Stimulated activated naive CD8-positive, alpha-beta T cell treated with anti-CD3 and anti-CD28 coated beads, Interleukin-15, Interleukin-2, amounts not matched to agents 100 U/mL and 50 U/mL, for 24 hours (primary cell): ENCODE results near the gene SHISAL2A.
"Not testable (repeated sequence)": the region's sequence is repeated elsewhere in the genome, so short reads cannot be mapped to it uniquely, and the experiment has no call there.

Source experiments
- ATAC-seq: fragments of 150-1000 bp; cut with Tn5 transposase; one replicate; pipeline ENCODE4 v1.10.0; 2021
- DNase-seq: peaks from one replicate; pipeline ENCODE4 v3.0.0; 2021

SHISAL2A gene

DNA sequence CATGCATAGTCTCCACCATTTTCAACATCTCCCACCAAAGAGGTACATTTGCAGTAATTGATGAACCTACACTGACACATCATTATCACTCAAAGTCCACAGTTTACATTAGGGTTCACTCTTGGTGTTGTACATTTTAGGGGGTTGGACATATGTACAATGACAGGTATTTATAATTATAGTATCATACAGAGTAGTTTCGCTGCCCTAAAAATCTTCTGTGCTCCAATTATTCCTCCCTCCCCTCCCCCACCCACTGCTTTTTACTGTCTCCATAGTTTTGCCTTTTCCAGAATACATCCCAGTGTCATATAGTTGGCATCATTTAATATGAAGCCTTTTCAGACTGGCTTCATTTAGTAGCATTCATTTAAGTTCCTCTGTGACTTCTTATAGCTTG lies 51.6 kb downstream of the SHISAL2A start:
- ATAC-seq (no peak), DNase-seq (no peak)

DNA sequence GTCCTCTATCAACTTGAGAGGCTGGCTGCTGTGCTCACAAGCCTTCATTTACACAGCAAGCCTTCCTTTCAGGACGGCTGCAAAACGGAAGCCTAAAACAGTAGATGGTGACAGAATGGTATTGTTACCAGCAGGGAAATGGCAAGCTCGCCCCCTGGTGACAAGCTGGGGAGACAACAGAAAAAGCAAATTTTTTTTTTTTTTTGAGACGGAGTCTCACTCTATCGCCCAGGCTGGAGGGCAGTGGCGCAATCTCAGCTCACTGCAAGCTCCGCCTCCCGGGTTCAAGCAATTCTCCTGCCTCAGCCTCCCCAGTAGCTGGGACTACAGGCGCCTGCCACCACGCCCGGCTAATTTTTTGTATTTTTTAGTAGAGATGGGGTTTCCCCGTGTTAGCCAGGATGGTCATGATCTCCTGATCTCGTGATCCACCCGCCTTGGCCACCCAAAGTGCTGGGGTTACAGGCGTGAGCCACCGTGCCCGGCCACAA lies 53.3 kb downstream of the SHISAL2A start:
- DNase-seq = peak; percentile 76
- ATAC-seq = peak; percentile 80

DNA sequence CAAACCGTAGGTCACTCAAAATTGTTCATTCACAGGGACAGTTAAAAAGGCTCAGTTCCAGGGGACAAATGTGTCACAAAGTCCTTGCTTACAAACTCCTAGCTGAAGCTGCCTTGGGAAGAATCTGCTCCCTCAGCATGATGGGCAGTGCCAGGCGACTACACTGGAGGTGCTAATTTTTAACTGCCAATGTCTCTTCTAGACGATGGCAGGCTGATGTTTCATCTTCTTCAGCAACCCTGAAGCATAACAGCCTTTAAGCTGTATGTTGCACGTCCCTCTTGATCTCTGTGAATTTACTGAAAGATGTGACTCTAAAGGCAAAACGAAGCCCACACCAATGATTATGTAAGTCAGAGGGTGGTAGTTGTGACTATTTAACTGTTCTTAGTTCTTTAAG lies 53.9 kb downstream of the SHISAL2A start:
- DNase-seq (no peak), ATAC-seq (no peak)

DNA sequence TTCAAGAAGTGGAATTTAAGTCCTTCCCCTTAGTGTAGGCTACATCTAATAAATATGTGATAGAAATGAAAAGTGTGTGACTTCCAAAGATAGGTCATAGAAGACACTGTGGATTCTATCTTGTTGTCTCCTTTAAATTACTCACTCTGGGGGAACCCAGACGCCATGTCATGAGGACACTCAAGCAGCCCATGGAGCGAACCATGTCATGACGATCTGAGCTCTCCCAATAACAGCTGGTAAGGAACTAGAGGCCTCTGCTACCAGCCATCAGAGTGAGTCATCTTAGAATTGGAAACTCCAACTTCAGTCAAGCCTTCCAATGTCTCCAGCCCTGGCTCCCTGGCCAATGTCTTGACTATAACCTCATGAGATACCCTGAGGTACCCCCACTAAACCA lies 58.9 kb downstream of the SHISAL2A start:
- DNase-seq = no peak
- no peak for ATAC-seq

DNA sequence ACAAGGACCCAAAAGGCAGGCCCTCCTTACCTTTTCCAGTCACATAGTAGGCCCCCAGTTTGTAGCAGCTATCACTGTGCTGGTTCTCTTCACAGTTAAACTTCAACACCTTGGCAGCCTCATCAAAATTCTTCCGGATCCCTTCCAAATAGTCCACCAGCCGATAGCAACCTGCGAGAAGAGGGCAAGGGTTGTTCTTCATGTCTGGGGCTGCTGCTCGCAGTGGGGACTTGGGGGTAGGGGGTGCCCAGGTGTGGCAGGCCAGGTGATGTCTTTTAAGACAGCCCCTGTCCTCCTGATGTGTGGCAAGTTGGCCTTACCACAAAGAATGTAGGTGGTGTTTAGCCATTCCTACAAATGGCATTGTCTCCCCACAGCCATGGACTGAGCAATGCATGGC lies 59.7 kb downstream of the SHISAL2A start:
- no peak for ATAC-seq
- DNase-seq = no peak

DNA sequence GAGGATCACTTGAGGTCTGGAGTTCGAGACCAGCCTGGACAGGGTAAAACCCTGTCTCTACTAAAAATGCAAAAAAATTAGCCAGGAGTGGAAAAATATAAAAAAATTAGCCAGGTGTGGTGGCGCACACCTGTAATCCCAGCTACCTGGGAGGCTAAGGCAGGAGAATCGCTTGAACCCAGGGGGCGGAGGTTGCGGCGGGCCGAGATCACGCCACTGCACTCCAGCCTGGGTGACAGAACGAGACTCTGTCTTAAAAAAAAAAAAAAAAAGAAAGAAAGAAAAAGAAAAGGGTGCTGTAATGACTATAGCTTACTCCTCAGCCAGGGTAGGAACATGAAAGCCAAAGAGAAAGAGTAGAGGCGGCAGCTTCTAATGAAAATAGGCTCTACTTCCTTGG lies 60.4 kb downstream of the SHISAL2A start:
- not testable (repeated sequence) for DNase-seq, ATAC-seq

DNA sequence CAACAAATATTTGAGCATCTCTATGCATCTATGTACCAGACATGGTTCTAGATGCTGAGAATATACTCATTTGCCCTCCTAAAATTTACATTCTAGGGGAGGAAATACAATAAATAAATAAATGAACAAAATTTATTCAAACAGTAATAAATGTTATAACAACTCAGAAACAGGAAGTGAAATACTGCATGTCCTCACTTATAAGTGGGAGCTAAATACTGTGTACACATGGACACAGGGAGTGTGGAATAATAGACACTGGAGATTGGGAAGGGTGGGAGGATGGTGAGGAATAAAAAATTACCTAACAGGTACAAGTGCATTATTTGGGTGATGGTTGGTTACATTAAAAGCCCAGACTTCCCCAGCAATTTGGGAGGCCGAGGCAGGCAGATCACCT lies 60.9 kb downstream of the SHISAL2A start:
- DNase-seq (no peak), ATAC-seq (no peak)

DNA sequence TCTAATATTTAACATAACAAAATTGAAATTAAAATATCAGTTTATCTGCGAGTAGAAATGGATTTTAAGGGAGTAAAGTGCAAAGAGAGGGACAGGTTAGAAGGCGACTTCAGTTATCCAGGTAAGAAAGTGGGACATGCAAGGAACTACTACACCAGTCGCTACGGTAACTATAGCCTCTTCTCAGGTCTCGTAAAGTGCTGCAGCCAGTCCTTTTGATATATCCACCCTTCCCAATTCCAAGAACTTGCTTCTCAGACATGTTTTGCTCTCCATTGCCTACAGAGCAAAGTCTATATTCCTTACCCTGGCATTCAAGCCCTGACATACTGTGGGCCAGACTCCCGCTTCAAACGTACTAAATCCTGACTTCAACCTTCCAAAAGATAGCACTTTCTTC lies 62.7 kb downstream of the SHISAL2A start:
- no peak for ATAC-seq
- no peak for DNase-seq

DNA sequence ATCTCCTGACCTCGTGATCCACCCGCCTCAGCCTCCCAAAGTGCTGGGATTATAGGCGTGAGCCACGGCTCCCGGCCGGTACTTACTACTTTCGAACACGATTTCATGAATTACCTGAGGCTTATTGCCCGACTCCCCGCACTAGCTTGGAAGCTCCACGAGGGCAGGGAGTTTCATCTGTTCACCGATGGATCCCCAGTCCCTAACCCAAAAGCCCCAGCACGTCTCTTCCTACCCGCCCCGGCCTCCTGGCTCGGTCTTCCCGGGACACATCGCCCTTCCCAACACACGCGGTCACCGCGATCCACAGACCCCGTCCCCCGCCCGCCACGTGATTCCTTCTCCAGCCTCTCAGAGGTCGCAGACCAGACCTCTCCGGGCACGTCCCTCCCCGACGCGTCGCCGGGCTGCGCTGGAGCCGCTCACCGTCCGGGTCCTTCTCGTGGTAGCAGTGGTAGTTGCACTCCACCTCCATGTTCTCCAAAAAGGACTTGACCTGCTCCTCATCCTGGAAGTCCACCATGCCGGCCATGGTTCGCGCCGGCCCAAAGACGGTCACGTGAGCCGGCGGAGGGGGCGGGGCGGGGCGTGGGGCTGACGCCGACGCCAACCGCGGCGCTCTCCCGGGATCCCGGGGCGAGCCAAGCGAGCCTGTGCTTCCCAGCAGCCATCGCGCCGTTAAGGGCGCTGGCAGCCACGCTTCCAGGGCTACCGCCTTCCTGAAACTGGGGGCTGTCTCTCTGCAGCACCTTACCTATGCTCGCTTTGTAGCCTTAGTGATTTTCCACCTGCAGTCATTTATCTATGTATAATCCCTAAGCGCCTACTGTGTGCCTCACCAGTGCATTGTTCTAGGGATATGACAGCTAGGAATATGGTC lies 65.1 kb downstream of the SHISAL2A start, which contains the start of gene COA7:
COA7 (minus strand) TSS at position 553 of the 880 bp plus-strand sequence; CDS start at position 532, 21 bp downstream.
- ATAC-seq = peak; percentile 72
- DNase-seq = peak; percentile 86

DNA sequence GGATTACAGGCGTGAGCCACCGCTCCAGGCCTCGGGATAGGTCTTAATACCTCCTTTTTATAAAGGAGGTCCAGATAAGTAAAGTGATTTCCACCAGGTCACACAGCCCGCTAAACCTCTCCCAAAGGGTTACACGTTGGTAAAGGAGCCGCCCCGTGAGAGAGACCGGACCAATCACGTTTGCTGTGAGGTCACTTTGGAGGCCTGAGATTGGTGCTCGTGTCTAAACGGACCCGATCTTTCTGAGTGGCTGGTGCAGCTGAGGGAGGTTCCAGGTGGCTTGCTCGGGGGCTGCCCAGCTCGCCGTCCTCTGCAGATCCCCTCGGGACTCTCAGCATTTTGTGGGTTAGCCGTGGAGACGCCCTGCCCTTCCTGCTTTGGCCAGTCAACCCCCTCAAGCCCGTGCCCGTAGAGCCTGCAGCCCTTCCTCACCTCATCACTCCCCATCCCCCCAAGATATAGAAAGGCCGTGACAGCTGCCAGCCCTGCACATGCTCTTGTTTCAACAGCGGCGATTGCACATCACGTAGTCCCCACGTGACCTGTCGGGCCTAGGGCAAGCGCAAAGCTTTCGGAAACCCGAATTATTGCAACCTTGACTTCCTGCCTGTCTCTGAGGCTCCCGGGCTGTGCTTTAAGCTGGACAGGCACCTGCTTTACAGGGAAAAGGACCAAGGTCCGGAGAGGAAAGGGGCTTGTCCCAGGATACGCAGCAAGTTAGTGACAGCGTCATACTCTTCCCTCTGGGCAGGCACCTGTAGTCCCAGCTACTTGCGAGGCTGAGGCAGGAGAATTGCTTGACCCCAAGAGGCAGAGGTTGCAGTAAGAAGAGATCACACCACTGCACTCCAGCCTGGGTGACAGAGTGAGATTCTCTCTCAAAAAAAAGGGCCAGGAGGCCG lies 70.2 kb downstream of the SHISAL2A start:
- peak; percentile 93 for ATAC-seq
- DNase-seq = peak; percentile 80

DNA sequence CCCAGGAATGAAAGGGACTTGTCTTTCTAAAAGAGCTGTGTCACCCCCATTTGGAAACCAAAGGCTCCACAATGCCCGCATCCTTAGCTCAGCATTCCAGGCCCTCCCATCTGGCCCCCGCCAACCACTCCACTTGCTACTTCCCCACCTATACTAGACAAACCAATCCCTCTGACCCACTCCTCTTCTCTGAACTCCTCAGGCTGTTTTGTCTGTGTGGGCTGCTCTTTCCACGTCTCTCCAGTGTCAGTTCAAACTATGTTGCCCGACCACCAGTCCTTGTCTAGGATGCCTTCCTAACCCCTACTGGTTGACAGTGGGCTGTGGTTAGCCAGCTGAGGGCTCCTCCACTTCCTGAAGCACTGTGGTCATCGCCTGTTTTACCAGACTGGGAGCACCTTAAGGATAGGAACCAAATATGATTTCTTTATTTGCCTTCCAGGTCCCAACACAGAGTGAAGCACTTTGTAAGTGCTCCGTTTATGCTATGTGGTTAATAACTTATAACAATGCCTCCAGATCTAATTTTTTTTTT lies 73.2 kb downstream of the SHISAL2A start:
- ATAC-seq (no peak), DNase-seq (no peak)
